Loucy (cell line): ENCODE measurements around the gene BRCC3.

Experiments
- CTCF ChIP-seq: fragments of 200-600 bp; sonication (generic); conservative IDR thresholded peaks from 2 replicates; pipeline ENCODE4 v1.5.1; 2014; ENCODE audit warnings: mild to moderate bottlenecking, antibody characterized with exemption, low read length
- EZH2phosphoT487 ChIP-seq: fragments of 200-600 bp; IDR thresholded peaks from 2 replicates; pipeline ENCODE4 v1.6.1; 2018; ENCODE audit warnings: antibody characterized with exemption, mild to moderate bottlenecking, moderate library complexity, borderline replicate concordance

DNA sequence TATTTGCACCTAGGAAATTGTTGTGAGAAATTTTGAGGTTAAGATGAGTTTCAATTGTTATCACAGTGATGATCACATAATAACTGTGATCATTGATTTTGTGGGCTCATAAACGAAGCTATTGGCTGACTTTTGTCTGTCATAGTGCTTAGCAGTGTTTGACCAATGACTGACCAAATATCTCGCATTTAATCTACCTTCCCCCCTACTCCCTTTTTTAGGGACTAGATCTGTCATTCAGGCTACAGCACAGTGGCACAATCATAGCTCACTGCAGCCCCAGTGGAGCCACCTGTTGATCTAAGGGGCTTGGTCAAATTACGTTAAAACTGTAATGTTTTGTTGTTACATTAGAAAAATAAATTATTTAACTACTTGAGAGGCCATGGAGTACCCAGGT is 43.2 kb upstream of the BRCC3 start:
- peak; percentile 28; the same call in 1 of the 2 replicates for TF ChIP-seq CTCF
- no peak for TF ChIP-seq EZH2phosphoT487
